SK-N-SH (cell line): Measurements from ENCODE around the gene LILRA2.

Experiments
- CHD2 ChIP-seq: fragments of 150-350 bp; IDR thresholded peaks from 2 replicates; pipeline ENCODE4 v1.6.1; 2018; ENCODE audit warnings: low read length; ENCODE audit not compliant: partially characterized antibody
- CTCF ChIP-seq: fragments of 200-600 bp; sonication (generic); IDR thresholded peaks from 2 replicates; pipeline ENCODE4 v1.6.1; 2017; ENCODE audit warnings: antibody characterized with exemption, mild to moderate bottlenecking, moderate library complexity
- EP300 ChIP-seq, 2 experiments: IDR thresholded peaks; 2 replicates each; pipeline versions ENCODE4 v1.4.0 to v1.6.1; 2012; ENCODE audit warnings: borderline replicate concordance in 1 of 2, low read depth in 1 of 2, low read length in 1 of 2
- POLR2AphosphoS5 ChIP-seq: IDR thresholded peaks from 2 replicates; pipeline ENCODE4 v1.6.1; 2012; ENCODE audit warnings: low read depth, low read length
- REST ChIP-seq: IDR thresholded peaks from 2 replicates; pipeline ENCODE4 v1.6.1; 2012; ENCODE audit warnings: mild to moderate bottlenecking, low read depth, low read length, moderate library complexity
- TAF1 ChIP-seq: IDR thresholded peaks from 2 replicates; pipeline ENCODE4 v1.6.1; 2012; ENCODE audit warnings: low read depth, mild to moderate bottlenecking, low read length, moderate library complexity, borderline replicate concordance
- YY1 ChIP-seq: IDR thresholded peaks from 2 replicates; pipeline ENCODE4 v1.4.0; 2012; ENCODE audit warnings: low read depth, mild to moderate bottlenecking

GRCh38 chr19:54554896-54555295 lies 18.7 kb upstream of the LILRA2 start:
- TF ChIP-seq YY1 = no peak
- no peak for TF ChIP-seq CTCF
- no peak for TF ChIP-seq EP300 (IDR thresholded peaks at IDR 0.05; ENCODE audit: borderline replicate concordance in 1 of 2, low read depth in 1 of 2, low read length in 1 of 2)
- no peak for TF ChIP-seq TAF1
- TF ChIP-seq CHD2 = no peak
- no peak for TF ChIP-seq REST
- TF ChIP-seq POLR2AphosphoS5 = no peak
